22Rv1 (cell line): ENCODE results near the gene LENEP.

Experiments
- CTCF ChIP-seq: fragments of 450-650 bp; IDR thresholded peaks from 2 replicates; pipeline ENCODE4 v1.5.1; 2017; ENCODE audit warnings: mild to moderate bottlenecking
- ZFX ChIP-seq: fragments of 450-650 bp; IDR thresholded peaks from 2 replicates; pipeline ENCODE4 v1.6.1; 2017; ENCODE audit warnings: antibody characterized with exemption, borderline replicate concordance

- TF ChIP-seq CTCF (peak; percentile 41), ZFX (no peak)
Observed at GRCh38 chr1:154992721-154993571, 440 bp upstream of the LENEP start.
